Measurements from ENCODE around the gene NMT2.
A peak's percentile ranks its signal among the peaks of the same experiment; 100 is the strongest.

NMT2 gene

GRCh38 chr10:15140698-15141097 is 27.8 kb downstream of the NMT2 start:
- H3K27ac ChIP-seq: no peak overlapping the region
- no peak for TF ChIP-seq ZFX (IDR thresholded peaks at IDR 0.05)
- TF ChIP-seq CTCF (conservative IDR thresholded peaks at IDR 0.05): no peak

- TF ChIP-seq CTCF (conservative IDR thresholded peaks at IDR 0.05) (no peak), ZFX (IDR thresholded peaks at IDR 0.05) (no peak)
- H3K27ac ChIP-seq: no peak overlapping the region
Observed at GRCh38 chr10:15137636-15138035, 30.9 kb downstream of the NMT2 start.

GRCh38 chr10:15137036-15137359 is 31.5 kb downstream of the NMT2 start:
- no peak overlapping the region for H3K27ac ChIP-seq
- TF ChIP-seq CTCF (conservative IDR thresholded peaks at IDR 0.05): no peak
- TF ChIP-seq ZFX (IDR thresholded peaks at IDR 0.05): no peak

GRCh38 chr10:15136129-15137035 is 32.1 kb downstream of the NMT2 start:
- no peak overlapping the region for H3K27ac ChIP-seq
- TF ChIP-seq ZFX (IDR thresholded peaks at IDR 0.05) (no peak), CTCF (conservative IDR thresholded peaks at IDR 0.05) (no peak)

GRCh38 chr10:15131330-15131729 is 37.2 kb downstream of the NMT2 start:
- TF ChIP-seq ZFX (IDR thresholded peaks at IDR 0.05) (no peak), CTCF (conservative IDR thresholded peaks at IDR 0.05) (no peak)
- no peak overlapping the region for H3K27ac ChIP-seq

- peak overlapping the region; percentile 67; the same call in 1 of the 2 replicates for H3K27ac ChIP-seq
- no peak for TF ChIP-seq ZFX (IDR thresholded peaks at IDR 0.05)
- no peak for TF ChIP-seq CTCF (conservative IDR thresholded peaks at IDR 0.05)
Observed at GRCh38 chr10:15124908-15125307, 43.6 kb downstream of the NMT2 start.

- H3K27ac ChIP-seq: peak overlapping the region; percentile 67
- TF ChIP-seq ZFX (IDR thresholded peaks at IDR 0.05): no peak
- TF ChIP-seq CTCF (conservative IDR thresholded peaks at IDR 0.05): no peak
Observed at GRCh38 chr10:15124190-15124589, 44.3 kb downstream of the NMT2 start.
